Measurements from ENCODE around the gene SLC6A8.
"Not testable (repeated sequence)": the region's sequence is repeated elsewhere in the genome, so short reads cannot be mapped to it uniquely, and the experiment has no call there.

The SLC6A8 gene

DNA sequence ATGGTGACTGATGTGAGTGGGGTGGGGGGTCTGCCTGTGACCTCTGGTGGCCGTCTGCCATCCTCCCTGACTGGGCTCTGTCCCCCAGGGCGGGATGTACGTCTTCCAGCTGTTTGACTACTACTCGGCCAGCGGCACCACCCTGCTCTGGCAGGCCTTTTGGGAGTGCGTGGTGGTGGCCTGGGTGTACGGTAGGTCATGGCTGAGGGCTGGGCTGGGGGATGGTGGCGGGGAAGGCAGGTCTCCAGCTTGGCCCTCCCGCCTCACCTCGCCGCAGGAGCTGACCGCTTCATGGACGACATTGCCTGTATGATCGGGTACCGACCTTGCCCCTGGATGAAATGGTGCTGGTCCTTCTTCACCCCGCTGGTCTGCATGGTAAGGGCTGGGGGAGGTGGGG, 6.5 kb downstream of the SLC6A8 start:
- not testable (repeated sequence) for DNase-seq

DNA sequence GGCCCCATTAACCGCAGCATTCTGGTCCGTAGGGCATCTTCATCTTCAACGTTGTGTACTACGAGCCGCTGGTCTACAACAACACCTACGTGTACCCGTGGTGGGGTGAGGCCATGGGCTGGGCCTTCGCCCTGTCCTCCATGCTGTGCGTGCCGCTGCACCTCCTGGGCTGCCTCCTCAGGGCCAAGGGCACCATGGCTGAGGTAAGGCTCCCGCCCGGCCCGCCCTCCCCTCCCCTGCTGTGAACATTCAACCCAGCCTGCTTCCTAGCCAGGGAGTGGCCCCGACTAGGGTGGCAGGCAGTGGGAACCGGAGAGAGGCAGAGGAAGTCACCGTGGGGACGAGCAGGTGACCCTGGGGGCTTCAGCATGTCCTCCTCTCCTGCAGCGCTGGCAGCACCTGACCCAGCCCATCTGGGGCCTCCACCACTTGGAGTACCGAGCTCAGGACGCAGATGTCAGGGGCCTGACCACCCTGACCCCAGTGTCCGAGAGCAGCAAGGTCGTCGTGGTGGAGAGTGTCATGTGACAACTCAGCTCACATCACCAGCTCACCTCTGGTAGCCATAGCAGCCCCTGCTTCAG, 7.1 kb downstream of the SLC6A8 start:
- DNase-seq, result no peak

DNA sequence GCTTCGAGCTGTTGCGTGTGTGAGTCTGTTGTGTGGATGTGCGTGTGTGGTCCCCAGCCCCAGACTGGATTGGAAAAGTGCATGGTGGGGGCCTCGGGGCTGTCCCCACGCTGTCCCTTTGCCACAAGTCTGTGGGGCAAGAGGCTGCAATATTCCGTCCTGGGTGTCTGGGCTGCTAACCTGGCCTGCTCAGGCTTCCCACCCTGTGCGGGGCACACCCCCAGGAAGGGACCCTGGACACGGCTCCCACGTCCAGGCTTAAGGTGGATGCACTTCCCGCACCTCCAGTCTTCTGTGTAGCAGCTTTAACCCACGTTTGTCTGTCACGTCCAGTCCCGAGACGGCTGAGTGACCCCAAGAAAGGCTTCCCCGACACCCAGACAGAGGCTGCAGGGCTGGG, 8.4 kb downstream of the SLC6A8 start:
- DNase-seq, result no peak

DNA sequence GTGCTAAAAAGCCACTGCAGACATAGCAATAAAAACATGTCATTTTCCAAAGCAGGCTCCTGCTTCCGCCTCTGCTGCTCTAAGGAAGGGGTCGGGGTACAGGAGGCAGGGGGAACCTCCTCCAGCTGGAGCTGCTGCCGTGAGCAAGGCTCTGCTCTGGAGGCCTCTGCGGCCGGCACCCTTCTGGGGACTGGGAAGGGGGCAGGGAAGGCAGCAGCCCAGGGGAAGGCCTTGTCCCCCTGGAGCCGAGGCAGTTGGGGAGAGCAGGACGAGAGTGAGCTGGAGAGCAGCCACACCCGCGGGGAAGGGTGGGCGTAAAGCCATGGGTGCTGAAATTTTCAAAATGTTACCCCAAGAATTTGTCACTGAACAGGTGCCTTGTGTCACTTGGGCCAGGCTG, 8.8 kb downstream of the SLC6A8 start:
- DNase-seq, result not testable (repeated sequence)

DNA sequence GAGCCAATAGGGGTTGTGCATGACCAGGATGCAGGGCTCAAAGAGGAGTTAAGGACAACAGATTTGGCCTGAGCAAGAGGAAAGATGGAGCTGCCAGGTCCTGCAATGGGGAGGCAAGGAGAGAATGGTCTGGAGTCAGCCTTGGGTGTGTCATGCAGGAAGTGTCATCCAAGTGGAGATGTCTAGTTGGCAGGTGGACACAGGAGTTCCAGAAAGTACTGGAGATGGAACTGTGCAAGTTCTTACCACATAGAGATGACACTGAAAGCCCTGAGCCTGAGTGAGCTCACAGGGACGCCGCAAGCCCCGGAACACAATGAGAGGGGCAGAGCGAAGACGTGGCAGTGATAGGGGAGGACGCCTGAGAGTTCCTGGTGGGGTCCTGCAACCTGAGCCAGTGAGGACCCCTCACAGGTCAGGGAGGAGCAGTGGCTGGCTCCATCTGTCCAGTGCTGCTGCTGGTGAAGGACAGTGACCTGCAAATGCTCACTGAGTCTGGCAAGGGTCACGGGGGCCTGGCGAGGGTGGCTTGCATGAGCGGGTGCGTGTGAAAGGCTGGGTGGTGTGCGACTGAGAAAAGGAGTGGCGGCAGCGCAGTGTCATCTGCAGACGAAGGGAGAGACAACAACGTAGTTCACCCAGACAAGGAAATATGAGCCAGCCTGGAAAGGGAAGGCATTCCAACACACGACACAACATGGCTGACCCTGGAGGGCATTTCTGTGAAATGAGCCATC, 9.4 kb downstream of the SLC6A8 start:
- DNase-seq, result not testable (repeated sequence)

DNA sequence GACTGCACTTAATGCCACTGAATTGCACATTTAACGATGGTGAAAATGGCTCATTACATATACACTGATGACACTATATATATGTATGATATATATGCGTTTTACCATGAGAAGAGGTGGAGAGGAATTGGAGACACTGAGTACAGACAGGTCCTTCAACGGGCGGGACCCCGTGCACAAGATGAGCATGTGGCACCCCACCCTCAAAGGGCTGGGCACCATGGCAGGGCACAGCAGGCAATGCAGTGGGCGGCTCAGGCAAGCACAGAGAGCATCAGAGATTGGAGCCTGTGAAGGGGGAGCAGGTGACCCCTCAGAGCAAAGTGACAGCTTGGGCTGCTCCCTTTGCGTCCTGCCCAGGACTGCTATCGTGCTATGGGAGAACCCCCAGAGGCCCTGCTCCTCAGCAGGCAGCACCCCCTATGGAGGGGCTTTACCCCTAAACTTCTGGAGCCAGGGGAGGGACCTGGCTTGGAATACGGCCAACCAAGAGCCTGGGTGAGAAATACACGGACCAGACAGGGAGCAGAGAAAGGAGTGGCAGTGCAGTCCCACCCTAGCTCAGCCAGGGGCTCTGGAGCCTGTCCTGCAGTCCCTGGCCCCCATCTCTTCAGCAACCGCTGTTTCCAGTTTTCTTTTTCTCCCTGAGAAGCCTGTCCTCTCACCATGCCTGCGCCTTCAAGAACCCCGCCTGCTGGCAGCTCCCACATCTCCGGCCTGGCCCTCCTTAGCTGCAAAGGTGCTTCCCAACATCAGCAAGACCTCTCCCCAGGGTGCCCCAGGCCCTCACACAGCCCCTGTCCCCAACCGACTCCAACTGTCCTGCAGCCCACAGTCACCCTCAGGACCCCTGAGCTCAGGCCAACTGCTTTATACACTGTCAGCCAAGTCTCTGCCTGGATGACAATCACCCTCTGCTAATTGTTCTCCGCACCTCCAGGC, 10.5 kb downstream of the SLC6A8 start:
- DNase-seq, result no peak

DNA sequence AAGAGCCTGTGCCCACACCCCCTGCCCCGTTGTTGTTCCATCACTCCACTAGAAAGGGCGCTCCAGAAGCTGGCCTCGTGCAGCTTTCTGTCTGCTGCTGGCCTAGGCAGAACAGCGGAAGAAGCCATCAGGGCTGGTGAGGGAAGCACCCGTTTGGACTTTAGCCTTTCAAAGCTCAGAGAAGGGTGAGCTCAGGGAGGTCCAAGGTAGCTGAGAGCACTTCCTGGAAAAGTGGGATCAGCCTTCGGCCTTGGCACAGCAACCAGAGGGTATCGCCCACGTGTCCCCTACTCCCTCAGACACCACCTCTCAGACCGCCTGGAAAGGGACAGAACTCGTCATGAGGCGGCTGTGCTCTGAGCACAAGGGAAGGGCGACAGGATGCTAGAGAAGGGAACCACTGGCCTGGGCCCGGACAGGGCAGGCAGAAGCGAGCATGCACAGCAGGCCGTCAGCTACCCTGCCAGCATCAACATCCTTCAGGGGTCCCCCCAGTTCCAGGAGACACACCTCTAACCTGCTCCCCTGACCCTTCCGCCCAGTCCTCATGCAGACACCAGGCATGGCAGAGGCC, 11.6 kb downstream of the SLC6A8 start:
- not testable (repeated sequence) for DNase-seq

DNA sequence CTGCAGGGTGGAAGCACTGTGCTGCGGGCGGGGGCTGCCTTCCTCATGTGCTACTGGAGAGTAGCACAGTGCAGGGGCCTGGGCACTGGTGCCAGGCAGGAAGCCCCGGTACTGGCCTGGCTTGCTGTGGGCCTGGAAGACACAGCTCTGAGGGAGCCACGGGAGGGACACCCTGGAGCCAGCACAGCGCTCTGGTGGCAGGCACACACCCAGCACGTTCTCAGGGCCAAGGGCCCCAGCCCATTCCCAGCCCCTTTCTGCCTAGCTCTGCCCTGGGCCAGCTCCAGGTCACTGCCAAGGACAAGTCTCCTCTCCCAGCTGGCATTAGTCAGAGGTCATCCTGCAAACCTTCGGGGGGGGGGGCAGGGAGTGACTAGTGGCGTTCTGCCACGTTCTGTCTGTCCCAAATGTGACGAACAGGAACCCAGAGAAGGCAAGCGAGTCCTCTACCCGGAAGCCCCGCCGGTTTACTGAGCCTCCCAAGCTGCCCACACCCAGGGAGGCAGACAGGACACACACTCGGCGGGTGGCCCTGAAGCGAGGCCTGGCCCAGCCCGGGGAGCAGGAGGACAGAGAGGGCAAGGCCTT, 12.2 kb downstream of the SLC6A8 start:
- not testable (repeated sequence) for DNase-seq

DNA sequence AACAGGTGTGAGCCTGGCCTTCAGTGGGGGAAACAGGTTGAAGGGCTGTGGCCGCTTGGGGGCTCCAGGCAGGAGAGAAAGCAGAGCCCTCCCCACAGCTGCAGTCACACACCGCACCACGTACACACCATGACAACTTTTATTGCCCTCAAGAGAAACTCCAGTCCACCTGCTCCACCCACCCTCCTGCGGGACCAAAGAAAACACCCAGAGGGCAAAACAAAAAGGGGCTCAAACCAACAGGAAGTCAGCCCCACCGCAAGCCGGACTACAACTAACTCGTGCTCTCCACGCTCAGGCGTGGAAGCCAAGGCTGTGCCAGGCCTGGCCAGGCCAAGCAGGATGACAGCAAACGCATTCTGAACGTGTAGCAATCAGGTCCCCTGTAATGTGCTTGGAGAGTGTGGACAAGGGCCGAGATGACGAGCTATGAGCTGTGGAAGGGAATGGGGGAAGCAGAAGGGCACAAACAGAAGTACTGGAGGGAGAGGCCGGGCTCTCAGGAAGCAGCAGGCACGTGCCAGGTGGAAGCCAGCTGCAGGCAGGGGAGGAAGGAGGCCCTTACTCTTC, 12.7 kb downstream of the SLC6A8 start:
- no peak for DNase-seq

DNA sequence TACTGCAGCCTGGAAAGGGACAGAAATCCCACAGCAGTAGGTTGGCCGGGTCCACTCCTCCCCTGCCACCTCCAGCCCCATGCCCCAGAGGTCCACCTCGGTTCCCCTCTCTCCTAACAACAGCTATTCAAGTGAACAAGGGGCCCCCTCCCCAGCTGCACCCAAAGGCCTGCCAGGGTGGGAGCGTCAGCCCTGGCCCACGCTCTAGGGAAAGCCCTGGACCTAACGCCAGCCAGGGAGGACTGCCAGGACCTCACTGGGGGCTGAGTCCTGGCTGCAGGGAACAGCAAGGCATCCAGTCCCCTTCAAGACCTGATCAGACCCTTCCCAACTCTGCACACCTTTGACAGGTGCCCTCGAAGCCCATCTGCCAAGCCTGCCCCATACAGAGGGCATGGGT, 13.2 kb downstream of the SLC6A8 start:
- no peak for DNase-seq

DNA sequence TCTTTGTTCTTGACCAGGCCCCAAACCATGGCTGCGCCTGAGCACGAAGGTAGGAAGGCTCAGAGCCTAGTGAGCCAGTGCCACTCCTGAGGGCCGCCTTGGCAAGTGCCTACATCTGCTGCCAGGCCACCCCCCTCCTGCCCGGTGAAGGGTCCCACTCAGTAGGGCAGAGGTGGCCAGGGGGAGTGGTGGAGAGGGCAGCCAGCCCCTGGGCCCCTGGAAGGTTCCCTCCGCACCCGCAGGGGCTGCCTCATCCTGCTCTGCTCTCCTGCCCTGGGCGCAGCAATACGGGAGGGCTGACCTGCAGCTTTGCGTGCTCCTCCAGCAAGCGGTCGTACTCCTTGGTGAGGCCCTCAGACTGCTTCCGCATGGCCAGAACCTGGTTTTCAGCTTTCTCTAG, 14.0 kb downstream of the SLC6A8 start:
- DNase-seq, result no peak

DNA sequence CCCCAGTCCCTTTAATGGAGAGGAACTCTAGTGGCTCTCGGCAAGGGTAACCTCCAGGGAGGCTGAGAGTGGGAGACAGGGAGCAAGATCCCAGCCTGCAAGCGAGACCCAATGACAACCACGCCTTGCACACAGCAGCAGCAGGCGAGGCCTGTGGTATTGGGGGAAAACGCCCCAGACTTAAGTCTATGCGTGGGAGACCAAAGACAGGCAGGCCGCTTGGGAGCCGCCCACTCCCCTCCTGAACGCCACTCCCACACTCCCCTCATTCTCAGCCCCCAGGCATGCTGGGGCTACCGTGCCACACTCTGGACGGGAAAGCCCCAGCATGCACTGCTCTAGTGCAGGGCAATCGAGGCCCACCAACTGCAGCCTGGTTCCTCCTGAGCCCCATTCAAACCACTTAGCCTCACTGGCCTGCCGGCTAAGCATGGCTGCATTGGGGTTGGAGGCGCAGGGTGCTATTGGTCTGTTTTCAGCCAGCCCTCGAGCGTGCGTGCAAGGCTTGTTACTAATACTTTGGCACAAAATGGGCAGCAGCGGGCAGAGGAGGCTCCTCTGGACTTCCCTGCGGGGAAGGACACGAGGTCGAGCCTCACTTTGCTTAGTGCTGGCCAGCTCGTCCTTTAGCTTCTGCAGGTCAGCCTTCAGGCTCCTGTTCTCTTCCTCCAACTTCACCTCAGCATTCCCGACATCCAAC, 14.8 kb downstream of the SLC6A8 start:
- DNase-seq, result no peak

DNA sequence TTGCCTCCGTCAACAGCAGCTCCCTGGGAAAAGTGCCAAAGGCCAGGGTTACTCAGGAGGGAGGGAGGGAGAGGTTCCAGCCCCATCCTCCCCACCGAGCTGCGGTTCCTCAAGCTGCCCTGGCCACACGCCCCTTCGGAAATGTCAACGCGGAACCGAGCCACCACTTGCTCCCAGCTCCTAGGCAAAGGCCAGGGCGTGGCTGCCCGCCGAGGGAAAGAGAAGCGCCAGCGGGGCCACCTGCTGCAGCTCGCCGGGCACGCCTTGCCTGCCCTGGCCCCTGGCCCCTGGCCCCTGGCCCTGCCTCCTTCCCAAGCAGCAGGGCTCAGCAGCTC, 15.3 kb downstream of the SLC6A8 start:
- DNase-seq, result no peak

DNA sequence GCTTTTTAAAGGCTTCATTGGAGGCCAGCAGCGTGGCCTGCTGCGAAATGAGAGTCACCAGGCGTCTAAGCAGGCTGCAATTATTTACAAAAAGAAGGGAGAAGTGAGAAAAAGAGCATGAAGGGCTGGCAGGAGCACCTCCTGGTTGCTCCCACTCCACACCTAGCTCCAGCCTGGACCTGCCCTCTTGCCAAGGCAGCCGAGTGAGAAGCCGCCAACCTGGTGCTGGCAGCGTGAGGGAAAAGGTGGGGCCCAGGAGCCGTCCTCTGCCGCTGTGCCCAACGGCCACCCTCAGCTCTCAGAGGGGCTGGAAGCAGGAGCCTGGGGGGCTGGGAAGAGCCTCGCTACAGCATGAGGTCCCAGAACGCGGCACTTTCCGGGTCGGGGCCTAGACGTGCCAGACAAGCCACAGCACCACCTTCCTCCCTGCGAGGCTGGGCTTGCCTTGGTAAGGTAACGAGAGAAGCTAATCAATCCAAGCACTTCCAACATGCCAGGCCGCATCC, 16.3 kb downstream of the SLC6A8 start:
- no peak for DNase-seq

DNA sequence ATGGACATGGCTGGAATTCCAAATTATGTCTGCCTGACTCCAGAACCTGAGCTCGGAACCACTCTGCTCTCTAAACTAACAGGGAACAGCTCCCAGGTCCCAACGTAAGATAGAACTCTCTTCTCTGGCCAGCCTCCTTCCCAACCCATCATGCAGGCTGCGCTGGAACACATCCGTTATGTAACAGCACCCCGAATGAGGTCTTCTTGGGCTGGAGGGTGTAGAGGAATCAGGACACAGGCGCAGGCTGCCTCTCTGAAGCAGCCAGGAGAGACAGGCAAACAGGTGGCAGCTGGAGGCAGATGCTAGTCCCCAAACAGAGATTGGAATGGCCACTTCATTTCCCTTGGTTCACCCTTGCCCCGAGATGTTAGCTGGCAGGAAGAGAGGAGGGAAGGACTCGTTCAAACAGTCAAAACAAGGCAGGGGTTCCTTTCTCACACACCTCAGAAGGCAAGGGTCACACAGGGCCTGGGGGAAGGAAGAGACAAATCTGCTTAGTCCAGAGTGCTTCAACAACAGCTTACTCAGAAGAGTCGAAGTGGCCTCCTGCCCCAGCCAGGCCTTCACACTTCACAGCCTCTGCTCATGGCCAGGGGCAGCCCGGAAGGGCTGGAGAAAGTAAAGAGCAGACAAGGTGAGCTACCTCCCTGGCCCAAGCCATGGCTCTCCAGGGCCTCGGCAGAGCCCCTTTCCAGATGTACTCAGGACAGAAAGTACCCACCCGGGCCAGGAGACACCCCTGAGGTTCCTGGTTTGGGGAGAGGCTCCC, 17.1 kb downstream of the SLC6A8 start:
- not testable (repeated sequence) for DNase-seq

DNA sequence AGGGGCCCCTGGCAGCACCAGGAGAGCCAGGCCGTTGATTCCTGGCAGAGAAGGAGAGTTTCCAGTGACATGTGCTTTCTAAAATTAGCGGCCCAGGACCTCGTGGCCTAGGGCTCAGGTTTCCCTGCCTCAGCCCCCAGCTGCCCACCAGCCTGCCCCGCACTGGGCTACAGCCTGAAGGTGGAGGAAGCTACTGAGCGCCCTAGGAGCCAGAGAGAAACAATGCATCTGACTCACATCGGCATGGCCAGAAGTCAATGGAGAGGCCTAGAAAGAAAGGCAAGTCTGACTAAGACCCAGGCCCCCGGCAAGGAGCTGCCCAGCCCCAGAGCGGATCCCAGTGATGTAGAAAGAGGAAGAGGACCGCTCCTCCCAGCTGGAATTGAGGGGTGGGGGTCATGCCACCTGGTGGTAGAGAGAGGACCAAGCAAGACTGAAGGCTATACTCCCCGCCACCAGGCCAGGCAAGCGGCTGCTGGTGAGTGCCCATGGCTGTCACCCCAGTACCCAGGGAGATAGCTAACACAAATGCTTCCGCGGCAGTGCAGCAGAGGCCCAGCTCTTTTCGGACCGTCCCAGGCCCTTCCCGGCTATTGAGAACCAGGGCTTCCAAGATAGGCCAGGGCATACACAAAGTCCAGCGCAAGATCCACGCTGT, 17.8 kb downstream of the SLC6A8 start:
- DNase-seq, result not testable (repeated sequence)

DNA sequence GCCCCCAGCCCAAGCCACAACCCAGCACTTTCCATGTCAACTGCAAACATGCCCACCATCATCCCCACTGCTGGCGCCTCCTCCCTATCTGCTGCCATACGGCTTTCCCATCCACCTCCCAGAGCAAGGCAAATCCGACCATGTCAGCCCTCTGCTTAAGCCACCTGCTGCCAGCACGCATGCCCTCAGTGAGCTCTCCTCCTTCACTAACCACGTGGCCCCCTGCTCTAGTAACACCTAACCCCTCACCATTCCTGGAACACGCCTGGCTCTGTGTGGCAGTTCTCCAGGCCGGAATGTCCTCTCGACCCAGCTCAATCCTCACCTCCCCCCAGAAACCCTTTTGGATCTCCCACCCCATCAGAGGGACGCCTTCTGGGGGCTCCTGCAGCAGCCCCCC, 19.1 kb downstream of the SLC6A8 start:
- no peak for DNase-seq

DNA sequence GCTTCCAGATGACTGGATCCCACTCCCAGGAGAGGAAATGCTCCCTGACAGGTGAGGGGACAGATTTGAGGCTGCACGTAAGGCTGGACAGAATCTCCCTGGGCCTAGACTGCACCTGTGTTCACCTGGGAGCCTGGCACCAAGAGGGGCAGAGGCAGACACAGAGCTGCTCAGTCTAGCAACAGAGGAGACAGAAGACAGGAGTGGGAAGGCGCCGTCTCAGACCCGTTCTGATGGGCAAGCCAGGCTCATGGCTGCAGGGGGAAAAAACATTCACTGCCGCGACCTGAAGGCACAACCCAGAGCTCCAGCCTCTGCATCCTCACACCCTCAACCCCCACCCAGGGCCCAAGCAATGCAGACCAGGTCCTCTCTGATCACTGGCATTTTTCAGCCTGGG, 19.7 kb downstream of the SLC6A8 start:
- DNase-seq, result no peak

DNA sequence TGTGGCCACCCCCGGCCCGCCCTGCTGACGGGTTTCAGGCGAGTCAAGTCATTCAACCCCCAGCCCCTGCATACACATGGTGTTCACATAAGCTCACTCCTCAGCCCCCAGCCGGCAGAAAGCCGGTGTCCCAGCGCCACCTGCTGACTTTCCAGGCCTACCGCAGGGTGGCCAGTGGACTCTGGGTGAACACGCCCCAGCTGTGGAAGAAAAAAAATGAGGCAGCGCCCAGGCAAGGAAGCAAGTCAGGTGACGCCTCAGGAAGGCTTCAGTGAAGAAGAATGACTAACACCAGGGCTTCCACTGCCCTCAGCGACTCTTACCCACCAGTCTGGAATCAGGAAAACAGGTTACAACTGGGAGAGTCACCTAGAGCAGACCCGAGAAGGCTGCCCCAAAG, 20.7 kb downstream of the SLC6A8 start:
- no peak for DNase-seq
